ENCODE results near the gene PLAA.

DNA sequence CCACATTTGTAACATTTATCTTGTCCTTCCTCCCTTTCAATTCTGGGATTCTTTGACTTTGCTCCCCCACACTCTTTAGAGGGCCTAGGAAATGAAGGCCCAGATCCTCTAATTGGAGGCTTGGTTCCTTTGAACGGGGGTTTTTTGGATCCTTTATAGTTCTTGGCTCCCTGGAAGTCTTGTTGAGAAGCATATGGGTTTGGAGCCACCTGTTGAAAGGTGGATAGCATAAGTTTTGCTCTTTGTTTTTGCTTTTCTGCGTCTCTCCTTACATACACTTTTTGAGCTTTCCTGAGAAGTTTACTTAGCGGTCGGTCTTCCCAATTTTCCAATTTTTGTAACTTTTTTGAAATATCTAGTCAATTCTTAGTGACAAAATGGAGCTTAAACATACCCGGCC is 26.9 kb upstream of the PLAA start:
- TF ChIP-seq POLR2A (IDR thresholded peaks at IDR 0.05) (no peak), CTCF (IDR thresholded peaks at IDR 0.05) (no peak)

Measured in thyroid gland (tissue), 4 donors.